Uterus (tissue), 2 donors: ENCODE measurements around the gene CHMP1A.

Experiments
- CTCF ChIP-seq, 4 experiments: fragments of 200-600 bp in 2 of 4; fragments of 450-650 bp in 2 of 4; sonication (generic) in 2 of 4; IDR thresholded peaks; one replicate each; pipeline ENCODE4 v1.5.1; 2016 to 2019; ENCODE audit warnings: antibody characterized with exemption in 4 of 4, mild to moderate bottlenecking in 2 of 4, moderate library complexity in 1 of 4
- POLR2A ChIP-seq, 2 donors: fragments of 450-650 bp; IDR thresholded peaks; one replicate each; pipeline ENCODE4 v1.6.1; 2016; ENCODE audit warnings: antibody characterized with exemption in 2 of 2, mild to moderate bottlenecking in 1 of 2, moderate library complexity in 1 of 2

GRCh38 chr16:89695875-89696669 lies 38.6 kb upstream of the CHMP1A start:
- TF ChIP-seq POLR2A (IDR thresholded peaks at IDR 0.05) (no peak), CTCF (IDR thresholded peaks at IDR 0.05) (no peak)
